HCT116 (cell line): ENCODE results near the gene CCDC15.

Experiments used
- CBX3 ChIP-seq: IDR thresholded peaks from 2 replicates; pipeline ENCODE4 v1.6.1; 2012; ENCODE audit warnings: low read depth
- CTCF ChIP-seq, 3 experiments: fragments of 200-600 bp in 1 of 3; sonication (generic) in 1 of 3; IDR thresholded peaks in 2 of 3; conservative IDR thresholded peaks in 1 of 3; 2 replicates each; pipeline ENCODE4 v1.5.1; 2012 to 2017; ENCODE audit warnings: low read depth in 2 of 3, low read length in 2 of 3, antibody characterized with exemption in 1 of 3, borderline replicate concordance in 1 of 3, control low read depth in 1 of 3, mild to moderate bottlenecking in 1 of 3, mixed read lengths in 1 of 3, mixed run types in 1 of 3, moderate library complexity in 1 of 3; ENCODE audit not compliant: insufficient read depth in 1 of 3
- EZH2phosphoT487 ChIP-seq: fragments of 200-600 bp; IDR thresholded peaks from 2 replicates; pipeline ENCODE4 v1.6.1; 2018; ENCODE audit warnings: antibody characterized with exemption, borderline replicate concordance
- POLR2AphosphoS5 ChIP-seq: IDR thresholded peaks from 2 replicates; pipeline ENCODE4 v1.6.1; 2011; ENCODE audit warnings: mild to moderate bottlenecking, low read depth, low read length, moderate library complexity
- ZBTB33 ChIP-seq: IDR thresholded peaks from 2 replicates; pipeline ENCODE4 v1.6.1; 2011; ENCODE audit warnings: mild to moderate bottlenecking, low read length, moderate library complexity; ENCODE audit not compliant: insufficient replicate concordance; ENCODE audit errors: extremely low read depth

DNA sequence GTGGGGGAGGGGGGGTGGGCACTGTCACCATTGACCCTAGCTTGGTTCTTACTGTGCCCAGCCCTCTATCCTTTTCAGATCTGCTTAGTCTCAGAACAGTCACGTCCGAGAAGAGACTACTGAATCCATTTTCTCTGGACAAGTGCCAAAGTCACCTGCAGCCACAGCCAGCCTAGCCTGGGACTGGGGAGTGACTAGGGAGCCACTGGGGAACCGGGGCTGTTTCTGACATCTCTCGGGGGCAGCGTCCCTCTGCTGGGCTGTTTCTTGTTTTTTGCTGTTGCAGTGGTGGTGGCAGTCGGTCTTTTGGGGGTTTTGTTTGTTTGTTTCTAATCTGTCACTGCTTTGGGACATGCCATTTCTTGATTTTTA is 117.8 kb downstream of the CCDC15 start:
- TF ChIP-seq CTCF (IDR thresholded peaks at IDR 0.05 in 2 of 3, conservative IDR thresholded peaks at IDR 0.05 in 1 of 3; ENCODE audit: borderline replicate concordance in 1 of 3, insufficient read depth in 1 of 3, low read depth in 2 of 3, low read length in 2 of 3) (no peak), POLR2AphosphoS5 (no peak), EZH2phosphoT487 (no peak), ZBTB33 (no peak), CBX3 (no peak)
